Testis (tissue), 2 donors: ENCODE measurements around the gene PAQR3.

Experiments used
- POLR2A ChIP-seq: fragments of 450-650 bp; IDR thresholded peaks from one replicate; pipeline ENCODE4 v1.6.1; 2017; ENCODE audit warnings: antibody characterized with exemption, mild to moderate bottlenecking, moderate library complexity
- TF ChIP-seq, protein P1 (sequence below), 3 experiments: fragments of 450-650 bp in 2 of 3; fragments of 200-600 bp in 1 of 3; sonication (generic) in 1 of 3; IDR thresholded peaks; one replicate each; pipeline ENCODE4 v1.5.1; 2016 to 2019; ENCODE audit warnings: antibody characterized with exemption in 3 of 3, mild to moderate bottlenecking in 2 of 3, moderate library complexity in 1 of 3

DNA sequence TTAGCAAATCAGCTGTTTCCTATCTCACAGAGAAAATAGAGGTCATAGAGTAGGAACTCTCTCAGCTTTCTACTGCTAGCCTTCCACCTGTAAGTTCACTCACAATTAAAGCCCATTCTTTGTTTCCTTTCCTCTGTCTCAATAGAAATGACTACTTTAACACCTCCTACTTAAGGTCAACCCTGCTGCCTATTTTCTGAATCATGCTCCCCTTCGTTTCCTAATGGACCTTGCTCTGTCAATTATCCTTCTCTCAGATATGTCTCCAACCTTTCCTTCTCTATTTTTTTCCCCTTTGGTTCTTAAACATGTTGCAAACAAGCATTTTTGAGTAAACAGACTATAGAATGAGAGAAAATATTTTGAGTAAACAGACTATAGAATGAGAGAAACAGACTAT is 5.1 kb upstream of the PAQR3 start:
- TF ChIP-seq, protein P1, sequence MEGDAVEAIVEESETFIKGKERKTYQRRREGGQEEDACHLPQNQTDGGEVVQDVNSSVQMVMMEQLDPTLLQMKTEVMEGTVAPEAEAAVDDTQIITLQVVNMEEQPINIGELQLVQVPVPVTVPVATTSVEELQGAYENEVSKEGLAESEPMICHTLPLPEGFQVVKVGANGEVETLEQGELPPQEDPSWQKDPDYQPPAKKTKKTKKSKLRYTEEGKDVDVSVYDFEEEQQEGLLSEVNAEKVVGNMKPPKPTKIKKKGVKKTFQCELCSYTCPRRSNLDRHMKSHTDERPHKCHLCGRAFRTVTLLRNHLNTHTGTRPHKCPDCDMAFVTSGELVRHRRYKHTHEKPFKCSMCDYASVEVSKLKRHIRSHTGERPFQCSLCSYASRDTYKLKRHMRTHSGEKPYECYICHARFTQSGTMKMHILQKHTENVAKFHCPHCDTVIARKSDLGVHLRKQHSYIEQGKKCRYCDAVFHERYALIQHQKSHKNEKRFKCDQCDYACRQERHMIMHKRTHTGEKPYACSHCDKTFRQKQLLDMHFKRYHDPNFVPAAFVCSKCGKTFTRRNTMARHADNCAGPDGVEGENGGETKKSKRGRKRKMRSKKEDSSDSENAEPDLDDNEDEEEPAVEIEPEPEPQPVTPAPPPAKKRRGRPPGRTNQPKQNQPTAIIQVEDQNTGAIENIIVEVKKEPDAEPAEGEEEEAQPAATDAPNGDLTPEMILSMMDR (IDR thresholded peaks at IDR 0.05) = no peak
- TF ChIP-seq POLR2A = no peak
